ENCODE data around the gene ANKH.

The ANKH gene

DNA sequence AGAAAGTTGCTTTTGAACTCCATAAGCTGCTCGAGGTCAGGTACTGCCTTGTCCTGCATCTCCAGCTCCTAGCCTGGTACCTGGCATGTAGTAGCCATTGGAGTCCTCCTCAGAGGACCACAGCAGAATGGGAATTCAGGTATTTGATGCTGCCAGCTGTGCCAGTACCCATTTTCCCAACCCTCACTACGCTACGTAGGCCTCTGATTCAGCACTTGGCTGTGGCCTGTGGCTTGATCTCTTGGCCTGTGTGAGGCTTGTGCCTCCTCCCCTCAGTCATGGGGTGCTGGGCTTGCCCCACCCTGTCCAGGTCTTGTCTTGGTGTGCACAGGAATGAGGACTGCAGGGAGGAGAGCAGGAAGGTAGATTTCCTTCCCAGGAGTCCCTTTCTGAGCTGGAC lies 195.3 kb downstream of the ANKH start:
- 0 out of 3 replicates have a peak, but pooled peaks have one; percentile 14 for ATAC-seq
- TF ChIP-seq TCF4 (CRISPR knock-in tag; IDR thresholded peaks at IDR 0.05; ENCODE audit: borderline replicate concordance) (no peak), ISL1 (CRISPR knock-in tag; IDR thresholded peaks at IDR 0.05) (no peak), ZC3H10 (CRISPR knock-in tag; IDR thresholded peaks at IDR 0.05) (no peak), BACH2 (CRISPR knock-in tag; IDR thresholded peaks at IDR 0.05; ENCODE audit: borderline replicate concordance) (no peak)

DNA sequence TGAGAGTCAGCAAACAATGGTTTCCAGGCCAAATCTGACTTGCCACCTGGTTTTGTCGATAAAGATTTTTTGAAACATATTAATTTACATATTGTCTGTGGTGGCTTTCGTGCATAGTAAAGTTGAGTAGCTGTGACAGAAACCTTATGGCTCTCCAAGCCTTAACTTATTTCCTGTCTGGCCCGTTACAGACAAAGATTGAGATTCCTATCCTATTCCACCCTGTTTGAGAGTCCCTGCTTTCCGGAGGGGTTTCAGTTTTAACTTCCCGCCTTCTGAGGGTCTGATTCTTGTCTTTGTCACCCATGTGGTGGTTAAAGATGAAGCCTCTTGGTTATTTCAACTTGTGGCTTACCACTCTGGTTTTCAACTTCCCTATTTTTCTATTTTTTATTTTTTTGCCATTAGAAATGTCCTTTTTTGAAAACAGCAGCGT lies 195.7 kb downstream of the ANKH start:
- ATAC-seq, result peak; percentile 45; the same call in 1 of the 3 replicates

DNA sequence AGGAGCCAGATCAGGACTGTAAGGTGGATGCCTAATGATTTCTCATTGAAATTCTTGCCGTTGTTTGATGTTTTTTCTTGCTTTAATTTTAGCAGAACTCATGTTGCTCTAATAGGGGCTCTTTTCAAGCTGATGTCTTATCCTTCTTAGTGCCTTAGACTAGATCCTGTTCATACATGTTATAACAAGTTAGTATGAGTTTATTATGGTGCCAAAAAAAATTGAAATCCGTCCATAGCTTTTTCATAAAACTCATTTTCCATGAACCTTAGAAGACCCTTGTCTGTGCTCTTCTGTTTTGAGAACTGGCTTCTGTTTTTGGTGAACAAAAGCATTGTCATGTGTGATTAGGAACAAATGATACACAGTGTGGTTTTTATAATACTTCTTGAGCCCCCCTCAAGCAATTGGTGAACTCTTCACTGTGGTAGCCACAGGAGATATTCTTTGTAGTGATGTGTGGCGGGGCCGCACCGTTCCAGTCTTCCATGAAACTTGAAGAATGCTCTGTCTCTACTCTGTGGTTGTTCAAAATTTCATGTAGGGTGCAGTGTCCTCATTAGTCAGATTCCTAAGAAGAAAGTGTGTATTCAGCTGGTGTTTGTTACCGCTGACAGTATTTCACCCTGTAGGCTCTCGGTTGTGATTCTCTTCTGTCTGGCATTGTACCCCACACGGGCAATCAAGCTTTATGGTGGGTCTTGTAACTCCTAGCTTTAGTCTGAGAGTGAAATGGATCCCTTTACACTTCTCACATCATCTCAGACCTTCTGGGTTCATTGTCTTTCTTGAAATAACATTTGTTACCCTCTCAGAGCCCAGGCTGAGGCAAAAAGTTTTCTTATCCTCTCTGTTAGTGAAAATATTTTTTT lies 196.4 kb downstream of the ANKH start:
- no peak; the same call in 2 of the 3 replicates for ATAC-seq
- no peak for TF ChIP-seq ESRRG (CRISPR knock-in tag; IDR thresholded peaks at IDR 0.05)
- no peak for TF ChIP-seq PATZ1 (CRISPR knock-in tag; IDR thresholded peaks at IDR 0.05; ENCODE audit: borderline replicate concordance)
- no peak for TF ChIP-seq ISL1 (CRISPR knock-in tag; IDR thresholded peaks at IDR 0.05)

More for the DNA sequence above, 195.7 kb downstream of the ANKH start:
- TF ChIP-seq PPARA (CRISPR knock-in tag; IDR thresholded peaks at IDR 0.05; ENCODE audit: borderline replicate concordance), result no peak
- no peak for TF ChIP-seq ZFP30 (CRISPR knock-in tag; IDR thresholded peaks at IDR 0.05)
- no peak for TF ChIP-seq CSDC2 (CRISPR knock-in tag; IDR thresholded peaks at IDR 0.05)
- TF ChIP-seq BACH2 (CRISPR knock-in tag; IDR thresholded peaks at IDR 0.05; ENCODE audit: borderline replicate concordance), result no peak
- TF ChIP-seq, protein P1, sequence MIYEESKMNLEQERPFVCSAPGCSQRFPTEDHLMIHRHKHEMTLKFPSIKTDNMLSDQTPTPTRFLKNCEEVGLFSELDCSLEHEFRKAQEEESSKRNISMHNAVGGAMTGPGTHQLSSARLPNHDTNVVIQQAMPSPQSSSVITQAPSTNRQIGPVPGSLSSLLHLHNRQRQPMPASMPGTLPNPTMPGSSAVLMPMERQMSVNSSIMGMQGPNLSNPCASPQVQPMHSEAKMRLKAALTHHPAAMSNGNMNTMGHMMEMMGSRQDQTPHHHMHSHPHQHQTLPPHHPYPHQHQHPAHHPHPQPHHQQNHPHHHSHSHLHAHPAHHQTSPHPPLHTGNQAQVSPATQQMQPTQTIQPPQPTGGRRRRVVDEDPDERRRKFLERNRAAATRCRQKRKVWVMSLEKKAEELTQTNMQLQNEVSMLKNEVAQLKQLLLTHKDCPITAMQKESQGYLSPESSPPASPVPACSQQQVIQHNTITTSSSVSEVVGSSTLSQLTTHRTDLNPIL (CRISPR knock-in tag; IDR thresholded peaks at IDR 0.05; ENCODE audit: low read depth), result no peak
- no peak for TF ChIP-seq ZNF8 (CRISPR knock-in tag; IDR thresholded peaks at IDR 0.05)
- TF ChIP-seq ZNF70 (CRISPR knock-in tag; IDR thresholded peaks at IDR 0.05), result no peak
- TF ChIP-seq ISL1 (CRISPR knock-in tag; IDR thresholded peaks at IDR 0.05), result no peak
- no peak for TF ChIP-seq ESRRG (CRISPR knock-in tag; IDR thresholded peaks at IDR 0.05)
- TF ChIP-seq ZFP3 (CRISPR knock-in tag; IDR thresholded peaks at IDR 0.05), result no peak
- no peak for TF ChIP-seq GLIS3 (CRISPR knock-in tag; IDR thresholded peaks at IDR 0.05)
- no peak for TF ChIP-seq RARB (CRISPR knock-in tag; IDR thresholded peaks at IDR 0.05)

DNA sequence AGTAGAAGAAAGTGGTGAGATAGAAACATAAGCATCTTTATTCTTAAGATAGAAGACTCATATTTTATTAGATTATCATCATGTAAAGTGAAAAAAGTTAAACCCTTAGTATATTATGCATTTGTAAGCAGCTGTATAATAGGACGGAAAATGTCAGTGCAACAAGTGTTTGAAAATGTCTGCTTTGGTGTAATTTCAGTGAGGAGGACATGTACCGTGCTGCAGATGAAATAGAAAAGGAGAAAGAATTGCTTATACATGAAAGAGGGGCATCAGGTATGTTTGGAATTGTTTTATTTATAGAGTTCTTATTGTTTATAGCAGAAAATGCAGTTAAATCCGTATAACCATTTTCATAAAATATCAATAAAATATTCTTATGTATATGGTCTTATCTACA lies 198.1 kb downstream of the ANKH start:
- ATAC-seq, result no peak
- TF ChIP-seq, protein P2, sequence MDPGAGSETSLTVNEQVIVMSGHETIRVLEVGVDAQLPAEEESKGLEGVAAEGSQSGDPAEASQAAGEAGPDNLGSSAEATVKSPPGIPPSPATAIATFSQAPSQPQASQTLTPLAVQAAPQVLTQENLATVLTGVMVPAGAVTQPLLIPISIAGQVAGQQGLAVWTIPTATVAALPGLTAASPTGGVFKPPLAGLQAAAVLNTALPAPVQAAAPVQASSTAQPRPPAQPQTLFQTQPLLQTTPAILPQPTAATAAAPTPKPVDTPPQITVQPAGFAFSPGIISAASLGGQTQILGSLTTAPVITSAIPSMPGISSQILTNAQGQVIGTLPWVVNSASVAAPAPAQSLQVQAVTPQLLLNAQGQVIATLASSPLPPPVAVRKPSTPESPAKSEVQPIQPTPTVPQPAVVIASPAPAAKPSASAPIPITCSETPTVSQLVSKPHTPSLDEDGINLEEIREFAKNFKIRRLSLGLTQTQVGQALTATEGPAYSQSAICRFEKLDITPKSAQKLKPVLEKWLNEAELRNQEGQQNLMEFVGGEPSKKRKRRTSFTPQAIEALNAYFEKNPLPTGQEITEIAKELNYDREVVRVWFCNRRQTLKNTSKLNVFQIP (CRISPR knock-in tag; IDR thresholded peaks at IDR 0.05; ENCODE audit: borderline replicate concordance, low read depth), result no peak
- no peak for TF ChIP-seq PATZ1 (CRISPR knock-in tag; IDR thresholded peaks at IDR 0.05; ENCODE audit: borderline replicate concordance)
- TF ChIP-seq BACH2 (CRISPR knock-in tag; IDR thresholded peaks at IDR 0.05; ENCODE audit: borderline replicate concordance), result no peak

DNA sequence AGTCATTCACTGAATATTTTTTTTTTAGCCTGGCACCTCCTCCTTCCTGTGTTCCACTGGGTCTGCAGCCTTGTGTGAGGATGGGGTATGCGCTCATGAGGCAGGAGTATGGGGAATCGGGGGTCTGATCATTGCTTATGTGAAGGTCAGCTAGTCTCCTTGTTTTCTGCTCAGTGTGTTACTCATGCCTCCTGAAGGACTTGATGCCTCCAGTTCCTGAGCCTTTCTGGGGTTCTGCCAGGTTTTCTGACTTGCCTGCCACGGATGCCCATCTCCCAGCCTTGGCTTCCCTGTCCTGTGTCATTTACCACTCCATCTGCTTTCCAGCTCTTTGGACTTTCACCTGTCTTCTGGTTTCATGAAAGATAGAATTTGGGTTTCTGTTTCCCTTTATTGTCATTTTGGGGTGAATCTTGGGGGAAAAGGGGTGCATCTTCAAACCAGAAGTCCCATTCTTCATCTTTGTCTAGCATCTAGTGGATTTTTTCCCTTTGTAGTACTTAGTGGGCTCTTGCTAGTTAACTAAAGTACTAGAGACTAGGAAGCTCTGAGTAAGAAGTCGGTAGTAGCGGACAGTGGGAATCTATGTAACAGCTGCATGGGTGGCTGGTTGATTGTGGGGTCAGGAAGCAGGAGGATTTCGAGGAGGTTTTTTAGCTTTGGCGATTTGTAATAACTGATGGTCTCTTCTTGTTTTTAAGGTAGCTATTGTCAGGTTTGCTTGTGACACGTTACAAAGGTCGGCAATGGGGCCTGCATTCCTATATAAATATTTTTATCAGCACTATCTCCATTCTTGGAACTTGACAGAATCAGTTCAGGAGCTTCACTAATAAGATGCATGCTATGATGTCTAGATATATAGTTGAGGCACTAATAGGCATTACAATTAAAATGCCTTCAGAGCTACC lies 198.8 kb downstream of the ANKH start:
- no peak for TF ChIP-seq ESRRG (CRISPR knock-in tag; IDR thresholded peaks at IDR 0.05)
- TF ChIP-seq, protein P2 (CRISPR knock-in tag; IDR thresholded peaks at IDR 0.05; ENCODE audit: borderline replicate concordance, low read depth), result no peak
- ATAC-seq, result peak; percentile 64

Data from SK-N-SH treated with all-trans-retinoic acid at 6 μM for 48 hours (cell line).